Measurements from ENCODE around the gene SLC2A2. TPM values are rescaled to one million over a fixed set of nuclear protein-coding genes. Genes with fewer than 3 reads are reported as not detected.
A peak's percentile ranks its signal among the peaks of the same experiment; 100 is the strongest.

Gene SLC2A2
- total RNA-seq, 4 donors from 2014 or later, result not detected

- in situ Hi-C loops (cut with MboI; ENCODE audit: low pct_ligation_motif_present in 1 of 4, low pct_unique_long_range_greater_than_20kb in 1 of 4, low sequenced_read_pairs in 3 of 4) (no loop called here), intact Hi-C loops (cut with DNase I; ENCODE audit: low total_unique reads) (no loop called here)
- no peaks in the 10 kb centered on the region for H3K4me1 ChIP-seq
- no peaks in the 10 kb centered on the region for H3K36me3 ChIP-seq
- no peak overlapping the region for H3K4me3 ChIP-seq
- H3K27ac ChIP-seq, result no peak overlapping the region
- 43 to 53% methylated on average over 2 of the region's 2 CpGs for WGBS, 2 donors (ENCODE audit: low coverage in 1 of 2)
- no peak for TF ChIP-seq POLR2A (IDR thresholded peaks at IDR 0.05)
- TF ChIP-seq POLR2AphosphoS5 (IDR thresholded peaks at IDR 0.05), result no peak
- no peak for TF ChIP-seq EP300 (IDR thresholded peaks at IDR 0.05; ENCODE audit: low read depth)
- no peak for TF ChIP-seq CTCF (IDR thresholded peaks at IDR 0.05)
- no peaks in the 10 kb centered on the region for H3K27me3 ChIP-seq
- no peak for DNase-seq
- H3K9me3 ChIP-seq, result no peaks in the 10 kb centered on the region
Measured at GRCh38 chr3:171011109-171011872, 15.2 kb downstream of the SLC2A2 start.

GRCh38 chr3:171007316-171007715, 19.2 kb downstream of the SLC2A2 start:
- H3K36me3 ChIP-seq, result no peaks in the 10 kb centered on the region
- no peaks in the 10 kb centered on the region for H3K27me3 ChIP-seq
- no peak overlapping the region for H3K4me3 ChIP-seq
- peaks cover 0 to 3% (median 0%) of the 10 kb centered on the region in 4 donors for H3K4me1 ChIP-seq
- no peak for DNase-seq
- in situ Hi-C loops (cut with MboI; ENCODE audit: low pct_ligation_motif_present in 1 of 4, low pct_unique_long_range_greater_than_20kb in 1 of 4, low sequenced_read_pairs in 3 of 4) (no loop called here), intact Hi-C loops (cut with DNase I; ENCODE audit: low total_unique reads) (no loop called here)
- no peak overlapping the region for H3K27ac ChIP-seq
- no peak for TF ChIP-seq POLR2A (IDR thresholded peaks at IDR 0.05)
- TF ChIP-seq POLR2AphosphoS5 (IDR thresholded peaks at IDR 0.05), result no peak
- no peak for TF ChIP-seq EP300 (IDR thresholded peaks at IDR 0.05; ENCODE audit: low read depth)
- no peak for TF ChIP-seq CTCF (IDR thresholded peaks at IDR 0.05)
- no peaks in the 10 kb centered on the region for H3K9me3 ChIP-seq

GRCh38 chr3:171005648-171006047, 20.9 kb downstream of the SLC2A2 start:
- in situ Hi-C loops (cut with MboI; ENCODE audit: low pct_ligation_motif_present in 1 of 4, low pct_unique_long_range_greater_than_20kb in 1 of 4, low sequenced_read_pairs in 3 of 4), result no loop called here
- TF ChIP-seq CTCF (IDR thresholded peaks at IDR 0.05) (no peak), POLR2AphosphoS5 (IDR thresholded peaks at IDR 0.05) (no peak), EP300 (IDR thresholded peaks at IDR 0.05; ENCODE audit: low read depth) (no peak), POLR2A (IDR thresholded peaks at IDR 0.05) (no peak)
- Histone ChIP-seq H3K9me3 (no peaks in the 10 kb centered on the region), H3K4me3 (no peak overlapping the region), H3K4me1 (peaks cover 0 to 13% (median 2%) of the 10 kb centered on the region in 4 donors), H3K36me3 (no peaks in the 10 kb centered on the region), H3K27me3 (no peaks in the 10 kb centered on the region), H3K27ac (no peak overlapping the region)
- DNase-seq, result no peak
- 82 to 89% methylated on average over 4 of the region's 4 CpGs for WGBS, 2 donors (ENCODE audit: low coverage in 1 of 2)
- intact Hi-C loops (cut with DNase I; ENCODE audit: low total_unique reads), result no loop called here

GRCh38 chr3:171001957-171002694, 24.4 kb downstream of the SLC2A2 start:
- H3K4me1 ChIP-seq, result peaks cover 0 to 48% (median 20%) of the 10 kb centered on the region in 4 donors
- H3K9me3 ChIP-seq, result no peaks in the 10 kb centered on the region
- in situ Hi-C loops (cut with MboI; ENCODE audit: low pct_ligation_motif_present in 1 of 4, low pct_unique_long_range_greater_than_20kb in 1 of 4, low sequenced_read_pairs in 3 of 4) (no loop called here), intact Hi-C loops (cut with DNase I; ENCODE audit: low total_unique reads) (no loop called here)
- TF ChIP-seq POLR2A (IDR thresholded peaks at IDR 0.05) (no peak), POLR2AphosphoS5 (IDR thresholded peaks at IDR 0.05) (peak in 1 of 3 donors; percentile 36), CTCF (IDR thresholded peaks at IDR 0.05) (no peak), EP300 (IDR thresholded peaks at IDR 0.05; ENCODE audit: low read depth) (no peak)
- H3K4me3 ChIP-seq, result no peak overlapping the region
- H3K36me3 ChIP-seq, result no peaks in the 10 kb centered on the region
- H3K27me3 ChIP-seq, result no peaks in the 10 kb centered on the region
- H3K27ac ChIP-seq, result peak overlapping the region in 2 of 4 donors; percentile 14
- peak; percentile 18 for DNase-seq
- WGBS, 2 donors (ENCODE audit: low coverage in 1 of 2), result 47 to 51% methylated on average over 4 to 5 of the region's 5 CpGs
